CD14-positive monocyte (primary cell): ENCODE data around the gene GYPC. TPM values are rescaled to one million over a fixed set of nuclear protein-coding genes. Genes with fewer than 3 reads are reported as not detected.

Source experiments
- DNase-seq, 3 donors: peaks; one replicate each; pipeline ENCODE4 v3.0.0-alpha.2; 2011 to 2022
- H2AFZ ChIP-seq: 2 replicates; pipeline ENCODE4 v1.6.0; 2012; ENCODE audit warnings: mild to moderate bottlenecking, low read depth, low read length, inconsistent platforms; ENCODE audit not compliant: insufficient read depth, poor library complexity, severe bottlenecking
- H3K27ac ChIP-seq, 2 donors: 1 replicate in 1 of 2; 2 replicates in 1 of 2; pipeline ENCODE4 v1.5.1; 2012 to 2013; ENCODE audit warnings: low read length in 2 of 2, control low read depth in 1 of 2, inconsistent platforms in 1 of 2, low read depth in 1 of 2, mild to moderate bottlenecking in 1 of 2
- H3K27me3 ChIP-seq, 2 donors: one replicate each; pipeline versions ENCODE4 v1.6.0 to v1.6.1; 2011 to 2013; ENCODE audit warnings: low read length in 2 of 2; ENCODE audit not compliant: control insufficient read depth in 2 of 2, insufficient read depth in 2 of 2
- H3K36me3 ChIP-seq, 2 donors: replicated peaks in 1 of 2; 1 replicate in 1 of 2; 2 replicates in 1 of 2; pipeline versions ENCODE4 v1.5.1 to v1.6.1; 2012 to 2013; ENCODE audit warnings: low read length in 2 of 2, control low read depth in 1 of 2, inconsistent platforms in 1 of 2, mild to moderate bottlenecking in 1 of 2; ENCODE audit not compliant: insufficient read depth in 2 of 2, control insufficient read depth in 1 of 2
- H3K4me1 ChIP-seq, 2 donors: 1 replicate in 1 of 2; 2 replicates in 1 of 2; pipeline versions ENCODE4 v1.5.1 to v1.6.1; 2012 to 2013; ENCODE audit warnings: low read length in 2 of 2, control low read depth in 1 of 2, inconsistent platforms in 1 of 2, mild to moderate bottlenecking in 1 of 2, moderate library complexity in 1 of 2; ENCODE audit not compliant: insufficient read depth in 2 of 2, control insufficient read depth in 1 of 2
- H3K4me2 ChIP-seq: replicated peaks from 2 replicates; pipeline ENCODE3; 2012; ENCODE audit warnings: low read length, moderate library complexity, mild to moderate bottlenecking; ENCODE audit not compliant: poor library complexity, severe bottlenecking; ENCODE audit errors: extremely low read depth
- H3K4me3 ChIP-seq, 3 experiments: fragments of 200-600 bp in 1 of 3; sonication (generic) in 1 of 3; replicated peaks in 1 of 3; 1 replicate in 2 of 3; 2 replicates in 1 of 3; pipeline ENCODE4 v1.5.1; 2011 to 2013; ENCODE audit warnings: low read length in 3 of 3, mild to moderate bottlenecking in 3 of 3, control low read depth in 2 of 3, low read depth in 2 of 3, inconsistent platforms in 1 of 3, moderate library complexity in 1 of 3
- H3K79me2 ChIP-seq: 2 replicates; pipeline ENCODE4 v1.6.0; 2012; ENCODE audit warnings: mild to moderate bottlenecking, control low read depth, inconsistent platforms, low read length, moderate library complexity; ENCODE audit not compliant: insufficient read depth
- H3K9ac ChIP-seq: 2 replicates; pipeline ENCODE4 v1.6.0; 2017; ENCODE audit warnings: low read length, mild to moderate bottlenecking; ENCODE audit not compliant: insufficient read depth, poor library complexity, severe bottlenecking
- H3K9me3 ChIP-seq, 2 donors: replicated peaks in 1 of 2; 1 replicate in 1 of 2; 2 replicates in 1 of 2; pipeline versions ENCODE4 v1.5.1 to v1.6.1; 2012 to 2013; ENCODE audit warnings: low read length in 2 of 2, control low read depth in 1 of 2; ENCODE audit not compliant: control insufficient read depth in 1 of 2, insufficient read depth in 1 of 2
- H4K20me1 ChIP-seq: 2 replicates; pipeline ENCODE4 v1.6.0; 2012; ENCODE audit warnings: mild to moderate bottlenecking, low read length, control low read depth, moderate library complexity; ENCODE audit not compliant: insufficient read depth
- H3K27ac Mint-ChIP-seq, 7 donors: one replicate each; pipeline ENCODE4 v1.8.0; 2020; ENCODE audit warnings: mild to moderate bottlenecking in 7 of 7, mixed read lengths in 7 of 7, moderate library complexity in 6 of 7, inconsistent platforms in 2 of 7
- H3K27me3 Mint-ChIP-seq, 3 donors: one replicate each; pipeline ENCODE4 v1.8.0; 2021 to 2022; ENCODE audit warnings: low read depth in 3 of 3, mild to moderate bottlenecking in 3 of 3, mixed read lengths in 3 of 3, moderate library complexity in 3 of 3, inconsistent platforms in 1 of 3
- H3K36me3 Mint-ChIP-seq, 2 donors: one replicate each; pipeline ENCODE4 v1.8.0; 2020; ENCODE audit warnings: mixed read lengths in 2 of 2, inconsistent platforms in 1 of 2, mild to moderate bottlenecking in 1 of 2
- H3K4me1 Mint-ChIP-seq: one replicate; pipeline ENCODE4 v1.8.0; 2020; ENCODE audit warnings: mild to moderate bottlenecking, mixed read lengths
- H3K4me3 Mint-ChIP-seq, 2 donors: one replicate each; pipeline ENCODE4 v1.8.0; 2020; ENCODE audit warnings: mild to moderate bottlenecking in 2 of 2, mixed read lengths in 2 of 2, moderate library complexity in 1 of 2
- H3K9me3 Mint-ChIP-seq, 7 donors: one replicate each; pipeline ENCODE4 v1.8.0; 2020 to 2022; ENCODE audit warnings: mixed read lengths in 7 of 7, mild to moderate bottlenecking in 6 of 7, moderate library complexity in 6 of 7, inconsistent platforms in 2 of 7
- WGBS: methylation state at CpG from one replicate; pipeline ENCODE4 v1.1.5; 2013; ENCODE audit warnings: missing lambda C conversion rate; ENCODE audit not compliant: insufficient coverage; 5-methylcytosine and 5-hydroxymethylcytosine counted together
- intact Hi-C, 2 donors: fragments of 100-400 bp; cut with micrococcal nuclease; formaldehyde crosslinking; loops; one replicate each; pipeline versions ENCODE4 v1.15.0 to v1.15.1; 2023
- polyA plus RNA-seq, 3 donors: library from polyadenylated mRNA; depleted of rRNA in 1 of 3; unstranded in 2 of 3; stranded (reverse) in 1 of 3; fragments of 300-500 nt in 2 of 3; fragments of >200 nt in 1 of 3; fragmentation: Illumina TruSeq in 2 of 3; gene quantifications; 1 replicate in 2 of 3; 2 replicates in 1 of 3; pipeline ENCODE4 v1.2.3, GENCODE V29; 2012 to 2021
- TF ChIP-seq, protein P1 (sequence below): fragments of 200-600 bp; IDR thresholded peaks from one replicate; pipeline ENCODE4 v1.8.0; 2022; ENCODE audit warnings: antibody characterized with exemption, mild to moderate bottlenecking

The GYPC gene
- polyA plus RNA-seq, 3 donors, result 20.0 to 36.1 (median 21.7) TPM

DNA sequence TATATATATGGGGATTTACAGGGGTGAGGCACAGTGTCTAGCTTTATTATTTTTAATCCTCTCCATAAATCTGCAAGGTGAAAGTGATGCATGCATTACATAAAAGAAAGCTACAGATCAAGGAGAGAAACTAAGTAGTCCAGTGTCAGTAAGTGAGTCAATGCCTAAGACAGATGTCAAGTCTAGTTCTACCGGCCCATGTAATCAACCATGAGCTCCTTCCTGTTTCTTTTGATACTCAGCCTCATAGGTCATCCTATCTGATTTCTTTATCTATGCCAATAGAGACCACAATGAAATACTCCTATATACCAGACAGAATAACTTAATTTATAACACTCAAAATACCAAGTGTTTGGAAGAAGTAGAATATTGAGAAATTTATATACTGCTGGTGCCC lies 20.2 kb upstream of the GYPC start:
- Histone ChIP-seq H4K20me1 (no peaks in the 10 kb centered on the region), H3K9ac (no peak overlapping the region), H3K4me2 (no peak overlapping the region), H3K27me3 (no peaks in the 10 kb centered on the region), H2AFZ (no peak overlapping the region), H3K9me3 (no peaks in the 10 kb centered on the region), H3K79me2 (no peaks in the 10 kb centered on the region), H3K27ac (no peak overlapping the region), H3K36me3 (no peaks in the 10 kb centered on the region), H3K4me3 (no peak overlapping the region), H3K4me1 (no peaks in the 10 kb centered on the region)
- DNase-seq, result no peak
- H3K27ac Mint-ChIP-seq, result no peak overlapping the region
- H3K4me3 Mint-ChIP-seq, result no peak overlapping the region
- H3K27me3 Mint-ChIP-seq, result peaks cover 0 to 2% (median 1%) of the 10 kb centered on the region in 3 donors
- H3K4me1 Mint-ChIP-seq, result peaks cover 11% of the 10 kb centered on the region
- H3K36me3 Mint-ChIP-seq, result no peaks in the 10 kb centered on the region
- TF ChIP-seq, protein P1, sequence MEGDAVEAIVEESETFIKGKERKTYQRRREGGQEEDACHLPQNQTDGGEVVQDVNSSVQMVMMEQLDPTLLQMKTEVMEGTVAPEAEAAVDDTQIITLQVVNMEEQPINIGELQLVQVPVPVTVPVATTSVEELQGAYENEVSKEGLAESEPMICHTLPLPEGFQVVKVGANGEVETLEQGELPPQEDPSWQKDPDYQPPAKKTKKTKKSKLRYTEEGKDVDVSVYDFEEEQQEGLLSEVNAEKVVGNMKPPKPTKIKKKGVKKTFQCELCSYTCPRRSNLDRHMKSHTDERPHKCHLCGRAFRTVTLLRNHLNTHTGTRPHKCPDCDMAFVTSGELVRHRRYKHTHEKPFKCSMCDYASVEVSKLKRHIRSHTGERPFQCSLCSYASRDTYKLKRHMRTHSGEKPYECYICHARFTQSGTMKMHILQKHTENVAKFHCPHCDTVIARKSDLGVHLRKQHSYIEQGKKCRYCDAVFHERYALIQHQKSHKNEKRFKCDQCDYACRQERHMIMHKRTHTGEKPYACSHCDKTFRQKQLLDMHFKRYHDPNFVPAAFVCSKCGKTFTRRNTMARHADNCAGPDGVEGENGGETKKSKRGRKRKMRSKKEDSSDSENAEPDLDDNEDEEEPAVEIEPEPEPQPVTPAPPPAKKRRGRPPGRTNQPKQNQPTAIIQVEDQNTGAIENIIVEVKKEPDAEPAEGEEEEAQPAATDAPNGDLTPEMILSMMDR, result no peak
- no peaks in the 10 kb centered on the region for H3K9me3 Mint-ChIP-seq
- intact Hi-C loops, result no loop called here
- WGBS, result 67% methylated on average over 1 of the region's 1 CpG

DNA sequence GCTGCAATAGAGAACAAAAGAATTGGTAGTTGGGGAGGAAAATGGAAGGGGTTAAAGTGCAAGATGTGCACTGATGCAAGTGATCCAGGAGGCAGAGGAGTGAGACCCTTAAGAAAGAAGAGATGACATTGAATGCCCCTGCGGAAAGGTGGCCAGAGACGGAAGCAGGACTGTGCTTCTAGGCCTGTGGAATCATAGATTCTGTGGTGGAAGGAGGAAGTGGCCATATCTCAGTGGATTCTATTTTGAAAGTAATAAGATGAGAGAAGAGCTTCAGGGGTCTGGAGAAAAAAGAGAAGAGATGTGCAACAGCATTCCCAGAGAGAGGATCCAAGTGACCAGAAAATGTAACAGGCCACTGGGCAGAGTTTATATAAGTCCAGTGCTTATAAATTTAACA lies 18.6 kb upstream of the GYPC start:
- DNase-seq, result no peak
- intact Hi-C loops, result no loop called here
- Histone ChIP-seq H3K4me2 (no peak overlapping the region), H3K4me3 (no peak overlapping the region), H4K20me1 (no peaks in the 10 kb centered on the region), H3K27ac (no peak overlapping the region), H3K36me3 (no peaks in the 10 kb centered on the region), H3K4me1 (no peaks in the 10 kb centered on the region), H3K27me3 (no peaks in the 10 kb centered on the region), H3K9me3 (no peaks in the 10 kb centered on the region), H2AFZ (peak overlapping the region; percentile 26), H3K79me2 (no peaks in the 10 kb centered on the region), H3K9ac (no peak overlapping the region)
- Mint-ChIP-seq H3K27me3 (peaks cover 0 to 2% (median 1%) of the 10 kb centered on the region in 3 donors), H3K36me3 (no peaks in the 10 kb centered on the region), H3K27ac (no peak overlapping the region), H3K4me3 (no peak overlapping the region), H3K4me1 (peaks cover 11% of the 10 kb centered on the region), H3K9me3 (no peaks in the 10 kb centered on the region)
- TF ChIP-seq, protein P1, result no peak
- 63% methylated on average over 2 of the region's 2 CpGs for WGBS
